IPS DF 6.9 (cell line): ENCODE results near the gene OR1Q1.
"Not testable (repeated sequence)": the region's sequence is repeated elsewhere in the genome, so short reads cannot be mapped to it uniquely, and the experiment has no call there.

Experiments used
- DNase-seq: peaks from one replicate; pipeline ENCODE4 v3.0.0-alpha.2; 2013; ENCODE audit warnings: low read depth, low spot score
- H3K27ac ChIP-seq: one replicate; pipeline ENCODE4 v1.5.1; 2013; ENCODE audit warnings: low read length, control low read depth
- H3K27me3 ChIP-seq: 2 replicates; pipeline ENCODE4 v1.6.1; 2013; ENCODE audit warnings: mild to moderate bottlenecking, low read length; ENCODE audit not compliant: control insufficient read depth, insufficient read depth
- H3K36me3 ChIP-seq: 2 replicates; pipeline ENCODE4 v1.6.1; 2013; ENCODE audit warnings: low read length; ENCODE audit not compliant: control insufficient read depth, insufficient read depth
- H3K4me1 ChIP-seq: 2 replicates; pipeline ENCODE4 v1.6.1; 2013; ENCODE audit warnings: low read length; ENCODE audit not compliant: control insufficient read depth, insufficient read depth
- H3K4me3 ChIP-seq: 2 replicates; pipeline ENCODE4 v1.5.1; 2013; ENCODE audit warnings: mild to moderate bottlenecking, low read length
- H3K9me3 ChIP-seq: 2 replicates; pipeline ENCODE4 v1.6.1; 2013; ENCODE audit warnings: low read length, inconsistent platforms; ENCODE audit not compliant: control insufficient read depth, insufficient read depth
- WGBS: extraction: QIAGEN DNeasy Blood & Tissue Kit; methylation state at CpG from one replicate; pipeline ENCODE4 v1.1.7; 2013; ENCODE audit warnings: mixed read lengths, missing lambda C conversion rate; ENCODE audit not compliant: insufficient read length, insufficient coverage; 5-methylcytosine and 5-hydroxymethylcytosine counted together

OR1Q1 gene, protein sequence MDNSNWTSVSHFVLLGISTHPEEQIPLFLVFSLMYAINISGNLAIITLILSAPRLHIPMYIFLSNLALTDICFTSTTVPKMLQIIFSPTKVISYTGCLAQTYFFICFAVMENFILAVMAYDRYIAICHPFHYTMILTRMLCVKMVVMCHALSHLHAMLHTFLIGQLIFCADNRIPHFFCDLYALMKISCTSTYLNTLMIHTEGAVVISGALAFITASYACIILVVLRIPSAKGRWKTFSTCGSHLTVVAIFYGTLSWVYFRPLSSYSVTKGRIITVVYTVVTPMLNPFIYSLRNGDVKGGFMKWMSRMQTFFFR

DNA sequence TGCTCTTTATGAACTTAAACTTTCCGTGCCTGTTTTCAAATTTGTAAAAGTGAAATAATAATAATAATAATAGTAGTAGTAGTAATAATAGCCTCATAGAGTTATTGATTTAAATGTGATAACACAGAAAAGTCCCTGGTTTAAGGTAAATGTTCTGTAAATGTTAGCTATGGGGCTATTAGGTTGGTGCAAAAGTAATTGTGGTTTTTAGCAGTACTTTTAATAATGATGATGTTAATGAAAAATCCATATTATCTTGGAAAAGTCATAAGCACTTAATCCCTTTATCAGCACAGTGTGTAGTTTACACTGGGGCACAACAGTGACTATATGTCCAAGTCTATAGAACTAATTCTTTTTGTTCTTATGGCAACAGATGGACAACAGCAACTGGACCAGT, at the start of gene OR1Q1:
OR1Q1 (plus strand) TSS at position 377 of the 400 bp plus-strand sequence; CDS start at position 377, 0 bp downstream.
- H3K4me1 ChIP-seq, result no peaks in the 10 kb centered on the region
- WGBS, result no CpG with 5 or more reads among the region's 1 CpG
- no peak within 1 kb of the TSS for H3K27ac ChIP-seq
- H3K36me3 ChIP-seq, result no peaks in the 10 kb centered on the region
- no peak for DNase-seq
- H3K9me3 ChIP-seq, result peaks cover 13% of the 10 kb centered on the region
- no peaks in the 10 kb centered on the region for H3K27me3 ChIP-seq
- no peak within 1 kb of the TSS for H3K4me3 ChIP-seq

DNA sequence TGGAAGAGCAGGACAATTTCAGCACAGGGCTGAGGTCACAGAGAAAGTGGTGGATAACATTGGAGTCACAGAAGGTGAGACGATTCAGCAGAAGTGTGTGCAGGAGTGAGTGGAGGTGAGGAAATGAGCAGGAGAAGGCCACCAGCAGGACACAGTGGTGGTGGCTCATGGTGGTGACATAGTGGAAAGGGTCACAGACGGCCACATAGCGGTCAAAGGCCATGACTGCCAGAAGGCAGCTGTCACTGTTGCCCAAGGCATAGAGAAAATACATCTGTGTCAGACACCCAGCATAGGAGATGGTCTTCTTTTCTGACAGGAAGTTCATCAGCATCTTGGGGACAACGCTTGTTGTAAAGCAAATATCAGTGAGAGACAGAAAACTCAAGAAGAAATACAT, 46.6 kb upstream of the OR1Q1 start:
- Histone ChIP-seq H3K27ac (no peak overlapping the region), H3K4me3 (no peak overlapping the region), H3K4me1 (no peaks in the 10 kb centered on the region), H3K27me3 (no peaks in the 10 kb centered on the region), H3K36me3 (no peaks in the 10 kb centered on the region), H3K9me3 (peaks cover 1% of the 10 kb centered on the region)
- DNase-seq, result no peak
- no CpG with 5 or more reads among the region's 4 CpGs for WGBS

DNA sequence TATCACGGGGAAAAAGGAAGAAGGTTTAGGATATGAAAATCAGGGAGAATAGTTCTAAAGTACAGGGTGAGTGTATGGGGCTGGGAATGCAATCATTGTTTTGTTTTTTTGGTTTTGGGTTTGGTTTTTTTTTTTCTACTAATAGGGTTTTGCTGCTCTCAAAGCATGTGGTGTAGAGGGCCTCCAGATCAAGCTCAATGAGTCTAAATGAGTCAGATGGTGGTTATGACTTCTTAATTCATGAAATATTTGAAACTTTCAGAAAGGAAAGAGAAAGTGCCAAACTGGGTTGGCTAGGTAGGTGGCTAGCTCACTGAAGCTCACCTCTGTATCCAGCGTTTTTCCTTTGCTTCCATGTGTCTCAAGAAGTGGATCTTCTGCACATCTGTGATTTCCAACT, 42.1 kb upstream of the OR1Q1 start:
- Histone ChIP-seq H3K4me1 (no peaks in the 10 kb centered on the region), H3K27me3 (no peaks in the 10 kb centered on the region), H3K36me3 (no peaks in the 10 kb centered on the region), H3K9me3 (no peaks in the 10 kb centered on the region; the same call in 1 of the 2 replicates), H3K27ac (no peak overlapping the region), H3K4me3 (no peak overlapping the region)
- DNase-seq, result no peak
- WGBS, result no CpG with 5 or more reads among the region's 2 CpGs

DNA sequence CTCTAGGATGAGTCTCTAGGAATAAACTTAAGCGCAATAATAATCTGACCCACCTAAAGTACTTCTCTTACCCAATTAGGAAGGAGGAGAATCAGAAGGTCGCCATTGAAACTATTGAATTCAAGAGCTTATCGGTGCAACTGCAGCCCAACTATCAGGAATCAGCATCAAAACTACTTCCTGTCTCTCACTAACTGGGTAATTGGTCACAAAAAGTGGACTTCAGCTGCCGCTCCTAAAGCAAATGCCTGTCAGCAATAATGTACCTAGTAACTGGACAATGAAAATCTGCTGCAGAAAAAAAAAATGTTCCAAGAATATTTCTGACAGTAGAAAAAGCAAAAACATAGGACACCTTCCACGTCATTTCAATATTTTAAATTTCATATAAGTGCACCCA, 34.7 kb upstream of the OR1Q1 start:
- no peak for DNase-seq
- no CpG with 5 or more reads among the region's 5 CpGs for WGBS
- no peaks in the 10 kb centered on the region for H3K4me1 ChIP-seq
- no peaks in the 10 kb centered on the region for H3K27me3 ChIP-seq
- H3K36me3 ChIP-seq, result no peaks in the 10 kb centered on the region
- no peaks in the 10 kb centered on the region; the same call in 1 of the 2 replicates for H3K9me3 ChIP-seq
- no peak overlapping the region for H3K27ac ChIP-seq
- H3K4me3 ChIP-seq, result no peak overlapping the region

GRCh38 chr9:122580360-122580759, 34.2 kb upstream of the OR1Q1 start:
- H3K27me3 ChIP-seq, result no peaks in the 10 kb centered on the region
- no peaks in the 10 kb centered on the region for H3K4me1 ChIP-seq
- no CpG with 5 or more reads among the region's 3 CpGs for WGBS
- DNase-seq, result no peak
- no peak overlapping the region for H3K4me3 ChIP-seq
- no peaks in the 10 kb centered on the region; the same call in 1 of the 2 replicates for H3K9me3 ChIP-seq
- no peak overlapping the region for H3K27ac ChIP-seq
- H3K36me3 ChIP-seq, result no peaks in the 10 kb centered on the region

DNA sequence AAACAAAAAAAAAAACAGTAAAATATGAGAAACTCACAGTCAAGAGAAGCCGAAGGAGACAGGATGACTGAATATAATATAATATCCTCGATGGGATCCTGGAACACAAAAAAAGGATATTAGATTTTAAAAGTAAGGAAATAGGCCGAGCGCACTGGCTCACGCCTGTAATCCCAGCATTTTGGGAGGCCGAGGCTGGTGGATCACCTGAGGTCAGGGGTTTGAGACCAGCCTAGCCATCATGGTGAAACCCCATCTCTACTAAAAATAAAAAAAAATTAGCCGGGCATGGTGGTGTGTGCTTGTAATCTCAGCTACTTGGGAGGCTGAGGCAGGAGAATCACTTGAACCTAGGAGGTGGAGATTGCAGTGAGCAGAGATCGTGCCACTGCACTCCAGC, 31.3 kb upstream of the OR1Q1 start, which contains the start of gene OR1L8:
OR1L8 (minus strand) TSS at position 101 of the 400 bp plus-strand sequence. CDS start 14,907 bp downstream, outside the sequence.
- not testable (repeated sequence) for H3K4me1 ChIP-seq, DNase-seq, H3K36me3 ChIP-seq, H3K4me3 ChIP-seq, H3K9me3 ChIP-seq, H3K27me3 ChIP-seq, H3K27ac ChIP-seq
- WGBS, result no CpG with 5 or more reads among the region's 8 CpGs

- DNase-seq, result no peak
- no peak overlapping the region for H3K4me3 ChIP-seq
- WGBS, result no CpG with 5 or more reads among the region's 1 CpG
- H3K9me3 ChIP-seq, result peaks cover 14% of the 10 kb centered on the region
- no peak overlapping the region for H3K27ac ChIP-seq
- H3K36me3 ChIP-seq, result no peaks in the 10 kb centered on the region
- no peaks in the 10 kb centered on the region for H3K4me1 ChIP-seq
- no peaks in the 10 kb centered on the region for H3K27me3 ChIP-seq
Measured at GRCh38 chr9:122605691-122606090, 8.8 kb upstream of the OR1Q1 start.

- no peaks in the 10 kb centered on the region for H3K36me3 ChIP-seq
- H3K9me3 ChIP-seq, result peaks cover 15% of the 10 kb centered on the region
- H3K27me3 ChIP-seq, result no peaks in the 10 kb centered on the region
- H3K4me3 ChIP-seq, result no peak overlapping the region
- no peak overlapping the region for H3K27ac ChIP-seq
- no peaks in the 10 kb centered on the region for H3K4me1 ChIP-seq
- WGBS, result no CpG with 5 or more reads among the region's 1 CpG
- DNase-seq, result no peak
Measured at GRCh38 chr9:122606587-122606986, 8.0 kb upstream of the OR1Q1 start.

GRCh38 chr9:122609804-122610203, 4.7 kb upstream of the OR1Q1 start:
- Histone ChIP-seq H3K4me1 (no peaks in the 10 kb centered on the region), H3K27me3 (no peaks in the 10 kb centered on the region), H3K36me3 (no peaks in the 10 kb centered on the region), H3K9me3 (peaks cover 17% of the 10 kb centered on the region), H3K27ac (no peak overlapping the region), H3K4me3 (no peak overlapping the region)
- no peak for DNase-seq
- no CpG with 5 or more reads among the region's 4 CpGs for WGBS

- WGBS, result no CpG with 5 or more reads among the region's 7 CpGs
- no peak overlapping the region for H3K27ac ChIP-seq
- H3K4me1 ChIP-seq, result no peaks in the 10 kb centered on the region
- H3K36me3 ChIP-seq, result no peaks in the 10 kb centered on the region
- DNase-seq, result no peak
- no peaks in the 10 kb centered on the region for H3K27me3 ChIP-seq
- H3K9me3 ChIP-seq, result peaks cover 4% of the 10 kb centered on the region
- H3K4me3 ChIP-seq, result no peak overlapping the region
Measured at GRCh38 chr9:122619996-122620395, 5.5 kb downstream of the OR1Q1 start.

DNA sequence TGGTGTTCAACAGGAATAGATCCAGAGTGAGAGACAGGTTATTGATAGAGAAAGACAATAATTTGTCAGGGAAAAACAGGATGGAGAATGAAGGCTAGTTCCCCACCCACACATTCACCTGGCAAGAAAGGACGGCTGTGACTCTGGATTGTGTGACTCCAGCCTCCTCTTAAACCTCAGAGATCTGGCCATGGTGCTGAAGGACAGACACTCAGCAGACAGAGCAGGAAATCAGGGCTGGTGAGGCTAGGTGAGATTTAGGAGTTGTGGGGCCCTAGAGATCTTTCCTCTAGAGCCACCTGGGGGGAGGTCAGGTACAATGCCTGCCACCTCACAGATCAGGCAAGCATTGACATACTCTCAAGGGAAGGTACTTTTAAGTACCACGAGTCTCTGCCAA, 27.7 kb downstream of the OR1Q1 start:
- H3K4me1 ChIP-seq, result no peaks in the 10 kb centered on the region
- H3K36me3 ChIP-seq, result no peaks in the 10 kb centered on the region
- no peak overlapping the region for H3K27ac ChIP-seq
- no peak for DNase-seq
- WGBS, result no CpG with 5 or more reads among the region's 2 CpGs
- no peaks in the 10 kb centered on the region for H3K27me3 ChIP-seq
- H3K4me3 ChIP-seq, result no peak overlapping the region
- peaks cover 11% of the 10 kb centered on the region for H3K9me3 ChIP-seq
